Neural cell (in vitro differentiated cells): Measurements from ENCODE around the gene SLC19A1. TPM values are rescaled to one million over a fixed set of nuclear protein-coding genes. Genes with fewer than 3 reads are reported as not detected.
"Not testable (repeated sequence)": the region's sequence is repeated elsewhere in the genome, so short reads cannot be mapped to it uniquely, and the experiment has no call there.

Source experiments
- H2AFZ ChIP-seq: fragments of 200-600, 300-800 bp; sonication (generic), shearing (Covaris generic); 2 replicates; pipeline ENCODE4 v1.6.0; 2014; ENCODE audit warnings: low read depth, mild to moderate bottlenecking, antibody characterized with exemption, low read length, moderate library complexity
- H3F3A ChIP-seq: fragments of 200-600 bp; shearing (Covaris generic); 2 replicates; pipeline ENCODE4 v1.6.1; 2016; ENCODE audit warnings: mild to moderate bottlenecking, moderate library complexity, mixed read lengths, antibody characterized with exemption, low read length; ENCODE audit not compliant: insufficient read depth, poor library complexity, severe bottlenecking
- H3K27ac ChIP-seq: fragments of 200-600, 300-800 bp; sonication (generic), shearing (Covaris generic); 2 replicates; pipeline ENCODE4 v1.5.1; 2014; ENCODE audit warnings: mild to moderate bottlenecking, low read length, moderate library complexity
- H3K27me3 ChIP-seq: fragments of 300-800, 200-600 bp; sonication (generic), shearing (Covaris generic); 2 replicates; pipeline ENCODE4 v1.6.0; 2014; ENCODE audit warnings: mild to moderate bottlenecking, low read depth, low read length, moderate library complexity; ENCODE audit not compliant: insufficient read depth
- H3K36me3 ChIP-seq: fragments of 300-800, 200-600 bp; sonication (generic), shearing (Covaris generic); 2 replicates; pipeline ENCODE4 v1.5.1; 2014; ENCODE audit warnings: mild to moderate bottlenecking, antibody characterized with exemption, low read length, moderate library complexity; ENCODE audit not compliant: insufficient read depth
- H3K4me2 ChIP-seq: fragments of 300-800, 200-600 bp; sonication (generic), shearing (Covaris generic); 2 replicates; pipeline ENCODE4 v1.6.0; 2014; ENCODE audit warnings: mild to moderate bottlenecking, low read length
- H3K4me3 ChIP-seq: fragments of 300-800, 200-600 bp; sonication (generic), shearing (Covaris generic); 2 replicates; pipeline ENCODE4 v1.5.1; 2014; ENCODE audit warnings: mild to moderate bottlenecking, low read length, moderate library complexity
- H3K79me2 ChIP-seq: fragments of 200-600 bp; shearing (Covaris generic); replicated peaks from 2 replicates; pipeline ENCODE4 v1.6.0; 2014; ENCODE audit warnings: mild to moderate bottlenecking, low read length, moderate library complexity; ENCODE audit not compliant: insufficient read depth
- H3K9ac ChIP-seq: fragments of 300-800, 200-600 bp; sonication (generic), shearing (Covaris generic); 2 replicates; pipeline ENCODE4 v1.6.1; 2016; ENCODE audit warnings: mild to moderate bottlenecking, low read length, mixed read lengths
- H3K9me2 ChIP-seq: fragments of 200-600 bp; shearing (Covaris generic); 2 replicates; pipeline ENCODE4 v1.6.1; 2016; ENCODE audit warnings: mild to moderate bottlenecking, low read length, mixed read lengths; ENCODE audit not compliant: insufficient read depth
- H3K9me3 ChIP-seq: fragments of 200-600, 300-800 bp; sonication (generic), shearing (Covaris generic); 2 replicates; pipeline ENCODE4 v1.6.1; 2016; ENCODE audit warnings: mild to moderate bottlenecking, mixed run types, low read length, moderate library complexity, mixed read lengths
- H4K20me1 ChIP-seq: fragments of 200-600 bp; shearing (Covaris generic); 2 replicates; pipeline ENCODE4 v1.6.1; 2016; ENCODE audit warnings: mild to moderate bottlenecking, mixed run types; ENCODE audit not compliant: insufficient read depth
- CTCF ChIP-seq: fragments of 450-650 bp; IDR thresholded peaks from 2 replicates; pipeline ENCODE4 v1.5.1; 2014; ENCODE audit warnings: antibody characterized with exemption, mild to moderate bottlenecking, moderate library complexity; ENCODE audit not compliant: poor library complexity, severe bottlenecking
- EP300 ChIP-seq: fragments of 450-650 bp; conservative IDR thresholded peaks from 2 replicates; pipeline ENCODE4 v1.6.1; 2014; ENCODE audit warnings: antibody characterized with exemption, mild to moderate bottlenecking, moderate library complexity; ENCODE audit not compliant: poor library complexity, severe bottlenecking
- EZH2 ChIP-seq: fragments of 200-600, 300-800 bp; shearing (Covaris generic), sonication (generic); IDR thresholded peaks from 2 replicates; pipeline ENCODE4 v1.6.1; 2014; ENCODE audit warnings: antibody characterized with exemption, low read length, borderline replicate concordance, mild to moderate bottlenecking; ENCODE audit not compliant: insufficient read depth, poor library complexity, severe bottlenecking
- MXI1 ChIP-seq: fragments of 450-650 bp; conservative IDR thresholded peaks from 2 replicates; pipeline ENCODE4 v1.6.1; 2014; ENCODE audit warnings: antibody characterized with exemption, mild to moderate bottlenecking; ENCODE audit not compliant: poor library complexity, severe bottlenecking
- POLR2AphosphoS5 ChIP-seq: IDR thresholded peaks from 2 replicates; pipeline ENCODE4 v1.6.1; 2012
- RAD21 ChIP-seq: fragments of 450-650 bp; conservative IDR thresholded peaks from 2 replicates; pipeline ENCODE4 v1.6.1; 2014; ENCODE audit warnings: antibody characterized with exemption, mild to moderate bottlenecking, moderate library complexity
- SMC3 ChIP-seq: fragments of 450-650 bp; conservative IDR thresholded peaks from 2 replicates; pipeline ENCODE4 v1.6.1; 2014; ENCODE audit warnings: antibody characterized with exemption, mild to moderate bottlenecking, moderate library complexity; ENCODE audit not compliant: poor library complexity
- TAF1 ChIP-seq: IDR thresholded peaks from 2 replicates; pipeline ENCODE4 v1.6.1; 2012; ENCODE audit warnings: low read depth
- polyA plus RNA-seq: library from polyadenylated mRNA; depleted of rRNA; stranded (reverse); fragments of >200 nt; gene quantifications from 2 replicates; pipeline ENCODE4 v1.2.3, GENCODE V29; 2014
- TF ChIP-seq, protein P1 (sequence below): IDR thresholded peaks from 2 replicates; pipeline ENCODE4 v1.6.1; 2012; ENCODE audit warnings: borderline replicate concordance

SLC19A1 gene
- polyA plus RNA-seq, 1 donor from 2014 or later, result 2.9 TPM

DNA sequence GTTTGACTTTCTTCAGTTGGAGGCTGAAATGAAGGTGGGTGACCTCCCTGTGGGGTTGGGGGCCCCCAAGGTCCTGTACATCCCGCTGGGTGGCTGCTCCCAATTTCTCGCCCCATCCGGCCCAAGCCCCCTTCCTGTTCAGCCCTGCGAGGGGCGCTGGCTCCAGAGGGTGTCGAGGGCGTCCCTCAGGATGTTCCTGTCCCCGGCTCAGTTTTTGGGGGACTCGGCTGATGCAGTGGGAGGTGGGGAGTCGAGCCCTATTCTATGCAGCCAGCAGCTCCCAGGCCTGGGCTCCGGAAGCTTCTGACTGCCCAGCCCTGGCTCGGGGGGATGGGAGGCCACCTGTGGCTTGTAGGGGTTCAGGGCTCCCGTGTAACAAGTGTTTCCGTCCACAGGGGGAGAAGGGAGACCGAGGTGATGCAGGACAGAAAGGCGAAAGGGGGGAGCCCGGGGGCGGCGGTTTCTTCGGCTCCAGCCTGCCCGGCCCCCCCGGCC lies 38.2 kb downstream of the SLC19A1 start:
- H3K27ac ChIP-seq, result no peak overlapping the region
- H2AFZ ChIP-seq, result no peak overlapping the region
- TF ChIP-seq POLR2AphosphoS5 (no peak), CTCF (no peak), TAF1 (no peak), MXI1 (no peak), EP300 (no peak), RAD21 (no peak), SMC3 (no peak), EZH2 (no peak)
- TF ChIP-seq, protein P1, sequence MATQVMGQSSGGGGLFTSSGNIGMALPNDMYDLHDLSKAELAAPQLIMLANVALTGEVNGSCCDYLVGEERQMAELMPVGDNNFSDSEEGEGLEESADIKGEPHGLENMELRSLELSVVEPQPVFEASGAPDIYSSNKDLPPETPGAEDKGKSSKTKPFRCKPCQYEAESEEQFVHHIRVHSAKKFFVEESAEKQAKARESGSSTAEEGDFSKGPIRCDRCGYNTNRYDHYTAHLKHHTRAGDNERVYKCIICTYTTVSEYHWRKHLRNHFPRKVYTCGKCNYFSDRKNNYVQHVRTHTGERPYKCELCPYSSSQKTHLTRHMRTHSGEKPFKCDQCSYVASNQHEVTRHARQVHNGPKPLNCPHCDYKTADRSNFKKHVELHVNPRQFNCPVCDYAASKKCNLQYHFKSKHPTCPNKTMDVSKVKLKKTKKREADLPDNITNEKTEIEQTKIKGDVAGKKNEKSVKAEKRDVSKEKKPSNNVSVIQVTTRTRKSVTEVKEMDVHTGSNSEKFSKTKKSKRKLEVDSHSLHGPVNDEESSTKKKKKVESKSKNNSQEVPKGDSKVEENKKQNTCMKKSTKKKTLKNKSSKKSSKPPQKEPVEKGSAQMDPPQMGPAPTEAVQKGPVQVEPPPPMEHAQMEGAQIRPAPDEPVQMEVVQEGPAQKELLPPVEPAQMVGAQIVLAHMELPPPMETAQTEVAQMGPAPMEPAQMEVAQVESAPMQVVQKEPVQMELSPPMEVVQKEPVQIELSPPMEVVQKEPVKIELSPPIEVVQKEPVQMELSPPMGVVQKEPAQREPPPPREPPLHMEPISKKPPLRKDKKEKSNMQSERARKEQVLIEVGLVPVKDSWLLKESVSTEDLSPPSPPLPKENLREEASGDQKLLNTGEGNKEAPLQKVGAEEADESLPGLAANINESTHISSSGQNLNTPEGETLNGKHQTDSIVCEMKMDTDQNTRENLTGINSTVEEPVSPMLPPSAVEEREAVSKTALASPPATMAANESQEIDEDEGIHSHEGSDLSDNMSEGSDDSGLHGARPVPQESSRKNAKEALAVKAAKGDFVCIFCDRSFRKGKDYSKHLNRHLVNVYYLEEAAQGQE, result no peak
- H3F3A ChIP-seq, result no peaks in the 10 kb centered on the region
- H3K9me2 ChIP-seq, result no peaks in the 10 kb centered on the region
- H3K4me2 ChIP-seq, result no peak overlapping the region
- no peaks in the 10 kb centered on the region for H3K79me2 ChIP-seq
- no peak overlapping the region for H3K9ac ChIP-seq
- H3K27me3 ChIP-seq, result no peaks in the 10 kb centered on the region
- no peaks in the 10 kb centered on the region for H3K36me3 ChIP-seq
- no peak overlapping the region for H3K4me3 ChIP-seq
- no peaks in the 10 kb centered on the region for H4K20me1 ChIP-seq
- H3K9me3 ChIP-seq, result no peaks in the 10 kb centered on the region

DNA sequence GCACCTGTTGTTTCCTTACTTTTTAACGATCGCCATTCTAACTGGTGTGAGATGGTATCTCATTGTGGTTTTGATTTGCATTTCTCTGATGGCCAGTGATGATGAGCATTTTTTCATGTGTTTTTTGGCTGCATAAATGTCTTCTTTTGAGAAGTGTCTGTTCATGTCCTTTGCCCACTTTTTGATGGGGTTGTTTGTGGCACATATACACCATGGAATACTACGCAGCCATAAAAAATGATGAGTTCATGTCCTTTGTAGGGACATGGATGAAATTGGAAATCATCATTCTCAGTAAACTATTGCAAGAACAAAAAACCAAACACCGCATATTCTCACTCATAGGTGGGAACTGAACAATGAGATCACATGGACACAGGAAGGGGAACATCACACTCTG lies 39.0 kb downstream of the SLC19A1 start:
- not testable (repeated sequence) for H3K9me2 ChIP-seq, H3K4me2 ChIP-seq, H2AFZ ChIP-seq, H3K9me3 ChIP-seq, H3K27me3 ChIP-seq, H3K79me2 ChIP-seq, H4K20me1 ChIP-seq, H3K4me3 ChIP-seq, H3K27ac ChIP-seq, H3K9ac ChIP-seq, H3K36me3 ChIP-seq, H3F3A ChIP-seq

- no peaks in the 10 kb centered on the region for H3F3A ChIP-seq
- no peaks in the 10 kb centered on the region for H4K20me1 ChIP-seq
- no peak overlapping the region for H3K9ac ChIP-seq
- H3K27ac ChIP-seq, result no peak overlapping the region
- H3K36me3 ChIP-seq, result no peaks in the 10 kb centered on the region
- H3K9me3 ChIP-seq, result no peaks in the 10 kb centered on the region
- no peak overlapping the region for H3K4me3 ChIP-seq
- no peaks in the 10 kb centered on the region for H3K27me3 ChIP-seq
- H2AFZ ChIP-seq, result no peak overlapping the region
- TF ChIP-seq RAD21, result no peak
- TF ChIP-seq EP300, result no peak
- TF ChIP-seq MXI1, result no peak
- H3K4me2 ChIP-seq, result no peak overlapping the region
- H3K9me2 ChIP-seq, result no peaks in the 10 kb centered on the region
- H3K79me2 ChIP-seq, result no peaks in the 10 kb centered on the region
Observed at GRCh38 chr21:45502600-45502999, 39.6 kb downstream of the SLC19A1 start.
